PC-9 (cell line): ENCODE data around the gene SEC24B. TPM values are rescaled to one million over a fixed set of nuclear protein-coding genes. Genes with fewer than 3 reads are reported as not detected.

Source experiments
- BruUV-seq: library from RNA; stranded (reverse); fragments of 400-500 nt; replicated peaks from 2 replicates; lab custom pipeline; 2021; lab: Mats Ljungman, UMichigan
- CTCF ChIA-PET: fragments of 300-600 bp; sonication (Branson Sonifier 250); formaldehyde crosslinking; loops from one replicate; lab custom pipeline; 2022; ENCODE audit warnings: antibody characterized with exemption; lab: Charles Lee
- POLR2A ChIA-PET: fragments of 300-600 bp; sonication (Branson Sonifier 250); formaldehyde crosslinking; loops from one replicate; lab custom pipeline; 2022; ENCODE audit warnings: antibody characterized with exemption; ENCODE audit not compliant: unreplicated experiment; lab: Charles Lee
- DNase-seq, 2 experiments: peaks; one replicate each; pipeline versions ENCODE4 v3.0.0 to v3.0.0-alpha.2; 2015 to 2022; ENCODE audit warnings: mixed read lengths in 1 of 2
- H2AFZ ChIP-seq: fragments of 200-600 bp; sonication (generic); 2 replicates; pipeline ENCODE4 v1.8.1; 2017; ENCODE audit warnings: antibody characterized with exemption
- H3F3A ChIP-seq: fragments of 200-600 bp; sonication (generic); 2 replicates; pipeline ENCODE4 v1.8.1; 2017; ENCODE audit warnings: antibody characterized with exemption, mild to moderate bottlenecking, low read depth; ENCODE audit not compliant: insufficient read depth
- H3K27ac ChIP-seq: fragments of 200-600 bp; sonication (generic); 2 replicates; pipeline ENCODE4 v1.6.1; 2016; ENCODE audit warnings: mixed run types
- H3K27me3 ChIP-seq: fragments of 200-600 bp; sonication (generic); 2 replicates; pipeline ENCODE4 v1.6.1; 2016; ENCODE audit warnings: low read depth, mixed run types; ENCODE audit not compliant: insufficient read depth
- H3K36me3 ChIP-seq: fragments of 200-600 bp; sonication (generic); 2 replicates; pipeline ENCODE4 v1.6.1; 2016; ENCODE audit warnings: low read depth, mixed run types
- H3K4me1 ChIP-seq: fragments of 200-600 bp; sonication (generic); replicated peaks from 2 replicates; pipeline ENCODE4 v1.6.1; 2016; ENCODE audit warnings: mixed run types; ENCODE audit not compliant: insufficient read depth
- H3K4me2 ChIP-seq: fragments of 200-600 bp; sonication (generic); 2 replicates; pipeline ENCODE4 v1.6.1; 2017; ENCODE audit warnings: mixed run types
- H3K4me3 ChIP-seq: fragments of 200-600 bp; sonication (generic); 2 replicates; pipeline ENCODE4 v1.6.1; 2016; ENCODE audit warnings: mixed run types
- H3K79me2 ChIP-seq: fragments of 200-600 bp; sonication (generic); 2 replicates; pipeline ENCODE4 v1.6.1; 2017; ENCODE audit warnings: low read depth, mixed run types
- H3K9me2 ChIP-seq: fragments of 200-600 bp; sonication (generic); 2 replicates; pipeline ENCODE4 v1.8.1; 2017; ENCODE audit warnings: mild to moderate bottlenecking; ENCODE audit not compliant: insufficient read depth
- H3K9me3 ChIP-seq: fragments of 200-600 bp; sonication (generic); 2 replicates; pipeline ENCODE4 v1.8.1; 2016; ENCODE audit warnings: low read depth; ENCODE audit not compliant: insufficient read depth
- H4K20me1 ChIP-seq: fragments of 200-600 bp; sonication (generic); 2 replicates; pipeline ENCODE4 v1.8.1; 2017; ENCODE audit not compliant: insufficient read depth
- EZH2 ChIP-seq: fragments of 200-600 bp; sonication (generic); IDR thresholded peaks from 2 replicates; pipeline ENCODE4 v1.8.0; 2017; ENCODE audit warnings: antibody characterized with exemption, low read depth
- intact Hi-C: fragments of 100-400 bp; cut with micrococcal nuclease; formaldehyde crosslinking; loops from one replicate; pipeline ENCODE4 v1.10.0; 2022; ENCODE audit not compliant: unreplicated experiment
- total RNA-seq: library from RNA; stranded (reverse); gene quantifications from 2 replicates; pipeline ENCODE4 v1.2.3, GENCODE V29; 2021
- TF ChIP-seq, protein P1 (sequence below): fragments of 200-600 bp; sonication (generic); conservative IDR thresholded peaks from 2 replicates; pipeline ENCODE4 v1.6.1; 2017; ENCODE audit warnings: mixed run types, antibody characterized with exemption, mild to moderate bottlenecking, moderate library complexity

SEC24B gene
- total RNA-seq, 1 experiment from 2014 or later: 21.7 TPM

DNA sequence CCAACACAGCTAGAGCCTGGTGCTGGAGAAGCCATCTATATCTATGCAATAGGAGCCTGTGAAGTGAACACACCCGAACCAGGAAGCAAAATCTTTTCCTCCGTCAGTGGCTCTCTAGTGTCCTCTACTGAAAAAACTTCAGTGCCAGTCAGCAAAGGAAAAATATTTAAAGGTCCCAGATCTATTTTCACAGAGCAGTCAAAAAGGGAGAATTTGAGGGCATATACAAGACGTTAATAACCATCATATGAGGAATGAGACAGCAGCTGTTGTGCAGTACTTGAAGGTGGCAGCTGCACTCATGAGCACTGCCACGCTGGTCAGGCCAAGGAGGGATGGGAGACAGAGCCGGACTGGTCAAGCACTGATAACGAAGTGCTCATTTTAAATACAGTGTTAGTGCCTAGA lies 140.8 kb downstream of the SEC24B start:
- Histone ChIP-seq H3K27ac (no peak overlapping the region), H3K36me3 (no peaks in the 10 kb centered on the region), H3K4me1 (no peaks in the 10 kb centered on the region), H3K4me3 (no peak overlapping the region), H3F3A (no peaks in the 10 kb centered on the region), H4K20me1 (no peaks in the 10 kb centered on the region), H2AFZ (no peak overlapping the region), H3K4me2 (no peak overlapping the region), H3K9me2 (no peaks in the 10 kb centered on the region), H3K9me3 (no peaks in the 10 kb centered on the region), H3K79me2 (no peaks in the 10 kb centered on the region), H3K27me3 (no peaks in the 10 kb centered on the region)
- DNase-seq: peak; percentile 1 to 38
- intact Hi-C loops: no loop called here
- ChIA-PET POLR2A (interaction anchor here (0.7 kb wide), 1 partner anchor 125 kb away, joined by 3 read pairs; no protein-coding TSS in a partner anchor), CTCF (no interaction called here)
- TF ChIP-seq EZH2: no peak
- TF ChIP-seq, protein P1, sequence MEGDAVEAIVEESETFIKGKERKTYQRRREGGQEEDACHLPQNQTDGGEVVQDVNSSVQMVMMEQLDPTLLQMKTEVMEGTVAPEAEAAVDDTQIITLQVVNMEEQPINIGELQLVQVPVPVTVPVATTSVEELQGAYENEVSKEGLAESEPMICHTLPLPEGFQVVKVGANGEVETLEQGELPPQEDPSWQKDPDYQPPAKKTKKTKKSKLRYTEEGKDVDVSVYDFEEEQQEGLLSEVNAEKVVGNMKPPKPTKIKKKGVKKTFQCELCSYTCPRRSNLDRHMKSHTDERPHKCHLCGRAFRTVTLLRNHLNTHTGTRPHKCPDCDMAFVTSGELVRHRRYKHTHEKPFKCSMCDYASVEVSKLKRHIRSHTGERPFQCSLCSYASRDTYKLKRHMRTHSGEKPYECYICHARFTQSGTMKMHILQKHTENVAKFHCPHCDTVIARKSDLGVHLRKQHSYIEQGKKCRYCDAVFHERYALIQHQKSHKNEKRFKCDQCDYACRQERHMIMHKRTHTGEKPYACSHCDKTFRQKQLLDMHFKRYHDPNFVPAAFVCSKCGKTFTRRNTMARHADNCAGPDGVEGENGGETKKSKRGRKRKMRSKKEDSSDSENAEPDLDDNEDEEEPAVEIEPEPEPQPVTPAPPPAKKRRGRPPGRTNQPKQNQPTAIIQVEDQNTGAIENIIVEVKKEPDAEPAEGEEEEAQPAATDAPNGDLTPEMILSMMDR: no peak; the same call in 1 of the 2 replicates
- no TSS peak for BruUV-seq

DNA sequence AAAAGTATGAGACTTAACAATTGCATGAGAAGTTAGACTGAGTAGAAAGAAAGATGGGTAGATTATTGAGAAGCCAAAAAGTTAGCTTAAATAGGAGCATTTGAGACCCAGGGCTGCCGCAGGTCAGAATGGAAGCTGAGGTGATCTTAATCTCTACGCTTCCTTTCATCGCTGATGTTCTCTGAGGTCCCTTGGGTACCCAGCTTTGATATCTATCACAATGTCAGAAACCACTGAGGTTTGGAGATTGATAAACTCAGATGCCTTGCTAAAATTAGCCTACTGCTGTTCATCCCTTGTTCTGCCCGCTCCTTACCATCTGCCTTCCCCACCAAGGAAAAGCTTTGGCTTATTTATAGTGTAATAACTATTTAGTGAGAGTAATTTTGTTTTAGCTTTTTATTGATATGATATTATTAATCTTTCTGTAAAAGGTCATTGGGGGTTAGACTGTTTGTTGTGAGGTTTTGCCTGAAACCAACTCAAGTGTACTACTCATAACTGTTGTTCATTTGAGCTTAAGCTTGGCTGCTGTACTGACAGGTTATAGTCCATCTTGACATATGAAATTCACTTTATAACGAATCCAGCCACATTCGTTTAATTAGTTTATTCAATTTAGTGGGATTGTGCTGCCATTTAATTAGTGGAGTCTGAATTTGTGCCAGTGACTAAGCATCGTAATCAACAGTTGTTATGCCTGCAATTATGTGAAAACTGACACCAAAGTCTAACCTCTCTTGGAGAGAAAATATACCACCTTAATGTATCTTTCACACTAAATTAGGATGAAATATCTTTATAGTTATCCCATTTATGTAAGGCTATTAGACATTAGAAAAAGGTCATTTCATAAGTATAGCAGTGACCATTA lies 141.6 kb downstream of the SEC24B start:
- Histone ChIP-seq H2AFZ (no peak overlapping the region), H4K20me1 (no peaks in the 10 kb centered on the region), H3K36me3 (no peaks in the 10 kb centered on the region), H3K4me2 (no peak overlapping the region), H3K4me3 (no peak overlapping the region), H3K9me2 (no peaks in the 10 kb centered on the region), H3K27me3 (no peaks in the 10 kb centered on the region), H3K4me1 (no peaks in the 10 kb centered on the region), H3K79me2 (no peaks in the 10 kb centered on the region), H3K9me3 (no peaks in the 10 kb centered on the region), H3F3A (no peaks in the 10 kb centered on the region), H3K27ac (no peak overlapping the region)
- DNase-seq: no peak
- TF ChIP-seq EZH2: no peak
- TF ChIP-seq, protein P1: no peak
- CTCF ChIA-PET: no interaction called here
- POLR2A ChIA-PET: no interaction called here
- intact Hi-C loops: no loop called here
- no TSS peak for BruUV-seq

DNA sequence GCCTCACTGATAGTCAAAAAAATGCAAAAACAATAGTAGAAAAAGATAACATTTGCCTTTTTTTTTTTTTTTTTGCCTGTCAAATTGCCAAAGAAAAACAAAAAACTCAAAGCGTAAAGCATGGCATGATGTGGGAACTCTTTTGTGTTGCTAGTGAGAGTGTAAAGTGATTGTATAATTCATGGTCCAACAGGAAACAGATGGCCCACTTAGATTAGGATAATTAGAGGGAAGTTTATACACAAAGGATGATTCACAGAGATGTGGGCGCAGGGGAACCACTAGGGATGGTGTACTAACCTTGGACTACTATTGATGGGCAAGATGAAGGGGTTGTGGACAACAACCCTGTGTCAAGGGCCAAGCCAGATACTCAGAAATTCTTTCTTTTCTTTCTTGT lies 142.8 kb downstream of the SEC24B start:
- BruUV-seq: no TSS peak
- no peaks in the 10 kb centered on the region for H3K27me3 ChIP-seq
- no peaks in the 10 kb centered on the region for H3K79me2 ChIP-seq
- no peak for DNase-seq
- TF ChIP-seq, protein P1: no peak
- TF ChIP-seq EZH2: no peak
- no peaks in the 10 kb centered on the region for H3K4me1 ChIP-seq
- no peak overlapping the region for H3K27ac ChIP-seq
- H3F3A ChIP-seq: no peaks in the 10 kb centered on the region
- no peak overlapping the region for H3K4me2 ChIP-seq
- H3K4me3 ChIP-seq: no peak overlapping the region
- no peaks in the 10 kb centered on the region for H3K9me2 ChIP-seq
- H2AFZ ChIP-seq: no peak overlapping the region
- H3K9me3 ChIP-seq: no peaks in the 10 kb centered on the region
- POLR2A ChIA-PET: no interaction called here
- CTCF ChIA-PET: no interaction called here
- intact Hi-C loops: no loop called here
- H3K36me3 ChIP-seq: no peaks in the 10 kb centered on the region
- no peaks in the 10 kb centered on the region for H4K20me1 ChIP-seq
